NCI-H446 treated with DMSO at 0.1 percent for 48 hours (cell line): ENCODE results near the gene KCNK17.
"Not testable (repeated sequence)": the region's sequence is repeated elsewhere in the genome, so short reads cannot be mapped to it uniquely, and the experiment has no call there.

Experiments
- DNase-seq: peaks from one replicate; lab custom pipeline; 2025; lab: John Stamatoyannopoulos, UW

The KCNK17 gene

GRCh38 chr6:39302011-39302410 is 12.2 kb downstream of the KCNK17 start:
- no peak for DNase-seq

- peak; percentile 61 for DNase-seq
These were observed 12.6 kb downstream of the KCNK17 start for GRCh38 chr6:39301606-39302005.

- DNase-seq, result no peak
These were observed 13.5 kb downstream of the KCNK17 start for GRCh38 chr6:39300739-39301138.

GRCh38 chr6:39298061-39298460 is 16.2 kb downstream of the KCNK17 start:
- no peak for DNase-seq

DNA sequence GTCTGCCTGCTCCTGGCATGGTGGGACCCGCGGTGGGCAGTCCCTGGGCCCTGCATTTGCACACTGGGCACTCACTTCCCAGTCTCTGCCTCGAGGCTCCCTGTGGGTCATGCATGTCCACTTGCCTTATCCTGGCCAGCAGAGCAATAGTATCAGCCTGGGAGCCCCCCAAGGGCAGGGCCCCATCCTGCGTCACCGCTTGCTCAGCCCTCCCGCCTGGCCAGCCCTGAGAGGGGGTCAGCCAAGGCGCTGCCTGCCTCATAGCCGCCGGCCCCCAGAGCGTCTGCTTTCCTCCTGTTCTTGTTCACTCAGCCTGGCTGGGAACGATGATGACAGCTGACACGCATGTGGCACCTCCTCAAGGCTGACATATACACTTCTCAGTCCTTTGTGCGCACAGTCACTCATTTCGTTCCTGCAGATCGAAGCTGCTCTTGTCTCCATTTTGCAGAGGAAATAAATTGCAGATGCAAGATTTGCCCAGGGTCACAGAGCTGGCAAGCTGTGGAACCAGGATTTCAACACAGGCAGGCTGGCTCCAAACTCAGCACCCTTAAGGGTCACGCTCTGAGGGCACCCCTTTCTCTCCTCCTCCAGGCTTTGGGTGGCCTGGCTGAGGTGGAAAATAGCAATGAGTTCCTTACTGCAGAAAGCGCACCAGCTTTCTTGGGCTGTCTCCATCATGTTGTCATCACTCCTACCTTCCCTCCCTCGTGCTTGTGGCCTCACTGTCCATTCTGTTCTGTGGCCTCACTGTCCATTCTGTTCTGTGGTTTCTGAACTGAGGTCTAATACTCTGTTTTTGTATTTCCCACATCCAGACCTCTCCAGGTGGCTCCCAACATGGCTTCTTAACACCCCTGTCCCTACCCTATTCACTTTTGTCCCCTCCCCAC is 17.2 kb downstream of the KCNK17 start:
- DNase-seq, result no peak

DNA sequence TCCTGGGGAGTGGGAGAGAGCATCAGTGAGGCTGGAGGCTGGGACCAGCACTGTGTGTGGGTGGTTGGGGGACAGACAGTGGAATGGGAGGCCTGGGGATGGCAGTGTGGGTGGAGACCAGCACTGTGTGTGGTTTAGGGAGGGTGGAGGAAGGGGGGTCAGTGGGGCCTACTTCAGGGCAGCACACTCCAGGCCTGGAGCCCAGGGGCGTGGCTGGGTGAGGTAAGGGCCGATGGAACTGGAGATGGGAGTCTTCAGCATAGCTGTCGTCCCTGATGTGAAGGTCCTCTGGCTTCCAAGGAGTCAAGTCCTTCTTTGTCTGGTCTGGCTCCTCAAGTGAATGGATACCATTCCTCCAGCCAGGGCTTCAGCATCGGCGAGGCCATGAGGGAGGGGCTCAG is 18.6 kb downstream of the KCNK17 start:
- no peak for DNase-seq

DNA sequence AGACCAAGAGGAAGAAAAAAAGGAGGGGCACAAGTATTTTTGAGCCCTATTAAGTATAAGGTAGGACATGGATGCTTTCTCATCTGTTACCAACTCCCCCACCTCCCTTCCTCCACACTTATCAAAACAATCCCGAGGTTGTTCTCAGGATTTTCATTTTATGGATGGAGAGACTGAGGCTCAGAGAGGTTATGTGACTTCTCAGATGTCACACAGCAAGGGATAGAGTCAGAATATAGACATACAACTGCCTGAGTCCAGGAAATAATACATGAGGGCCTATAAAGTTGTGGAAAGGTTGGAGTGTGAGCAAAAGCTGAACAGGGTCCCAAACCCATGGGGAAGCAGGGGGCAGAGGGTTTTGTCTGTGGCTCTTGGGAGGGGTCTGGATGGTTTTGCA is 19.3 kb downstream of the KCNK17 start:
- DNase-seq, result no peak

DNA sequence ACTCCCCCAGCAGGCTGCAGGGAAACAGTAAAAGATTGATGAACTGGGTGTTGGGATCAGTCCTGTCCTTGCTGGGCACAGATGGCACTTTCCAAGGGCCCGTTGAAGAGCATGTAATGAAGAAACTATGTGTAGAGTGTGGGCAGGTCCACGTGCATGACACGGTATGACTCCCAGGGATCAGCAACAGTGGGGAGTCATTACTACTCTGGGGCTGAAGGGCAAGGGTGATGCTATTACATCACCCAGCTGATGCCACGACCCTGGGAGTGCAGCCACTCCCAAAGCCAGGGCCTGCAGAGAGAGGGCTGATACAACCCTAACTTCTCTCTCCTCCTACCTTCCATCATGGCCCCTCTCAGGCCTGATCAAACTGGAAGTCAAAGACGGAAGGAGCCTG is 20.1 kb downstream of the KCNK17 start:
- no peak for DNase-seq

GRCh38 chr6:39292637-39293036 is 21.6 kb downstream of the KCNK17 start:
- no peak for DNase-seq

DNA sequence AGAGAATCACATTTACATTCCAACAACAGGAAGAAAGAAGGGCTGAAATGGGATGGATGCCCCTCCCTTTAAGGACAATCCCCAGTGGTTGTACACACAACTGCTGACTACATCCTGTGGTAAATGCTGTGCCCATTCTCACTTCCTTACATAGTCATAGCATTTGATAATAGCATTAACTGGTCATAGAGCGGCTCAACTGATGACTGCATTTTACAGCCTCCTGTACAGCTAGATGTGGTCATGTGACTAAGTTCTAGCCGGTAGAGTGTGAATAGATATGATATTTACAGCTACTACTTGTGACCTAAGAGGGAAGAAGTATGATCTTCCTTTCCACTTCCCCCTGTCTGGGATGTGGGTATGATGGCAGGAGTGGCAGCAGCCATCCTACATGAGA is 24.7 kb downstream of the KCNK17 start:
- DNase-seq, result no peak

DNA sequence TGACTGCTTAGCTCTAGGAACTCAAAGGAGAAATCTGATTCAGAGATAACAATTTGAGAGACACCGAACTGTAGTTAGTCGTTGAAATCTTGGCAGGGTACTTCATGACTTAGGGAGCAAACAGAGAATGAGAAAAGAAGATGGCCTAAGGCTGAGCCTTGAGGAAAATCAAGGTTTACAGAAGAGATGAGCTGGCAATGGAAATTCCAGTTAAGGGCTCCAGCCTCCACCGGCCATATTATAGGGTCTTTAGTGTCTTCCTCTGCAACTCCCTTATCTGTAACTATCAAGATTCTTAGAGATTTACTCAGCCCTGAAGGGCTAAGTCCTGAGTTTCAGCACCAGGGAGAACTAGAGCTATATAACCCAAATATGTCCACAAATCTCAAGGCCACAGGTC is 26.6 kb downstream of the KCNK17 start:
- DNase-seq, result no peak

DNA sequence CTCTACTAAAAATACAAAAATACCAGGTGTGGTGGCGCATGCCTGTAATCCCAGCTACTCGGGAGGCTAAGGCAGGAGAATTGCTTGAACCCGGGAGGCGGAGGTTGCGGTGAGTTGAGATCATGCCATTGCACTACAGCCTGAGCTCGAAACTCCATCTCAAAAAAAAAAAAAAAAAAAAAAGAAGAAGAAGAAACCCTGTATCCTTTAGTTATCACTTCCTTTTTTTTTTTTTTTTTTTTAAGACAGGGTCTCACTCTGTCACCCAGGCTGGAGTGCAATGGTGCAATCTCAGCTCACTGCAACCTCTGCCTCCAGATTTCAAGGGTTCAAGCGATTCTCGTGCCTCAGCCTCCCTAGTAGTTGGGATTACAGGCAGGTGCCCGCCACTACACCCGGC is 27.6 kb downstream of the KCNK17 start:
- DNase-seq, result not testable (repeated sequence)

- DNase-seq, result no peak
These were observed 31.4 kb downstream of the KCNK17 start for GRCh38 chr6:39282774-39283173.

GRCh38 chr6:39281312-39281980 is 32.8 kb downstream of the KCNK17 start:
- DNase-seq, result no peak

DNA sequence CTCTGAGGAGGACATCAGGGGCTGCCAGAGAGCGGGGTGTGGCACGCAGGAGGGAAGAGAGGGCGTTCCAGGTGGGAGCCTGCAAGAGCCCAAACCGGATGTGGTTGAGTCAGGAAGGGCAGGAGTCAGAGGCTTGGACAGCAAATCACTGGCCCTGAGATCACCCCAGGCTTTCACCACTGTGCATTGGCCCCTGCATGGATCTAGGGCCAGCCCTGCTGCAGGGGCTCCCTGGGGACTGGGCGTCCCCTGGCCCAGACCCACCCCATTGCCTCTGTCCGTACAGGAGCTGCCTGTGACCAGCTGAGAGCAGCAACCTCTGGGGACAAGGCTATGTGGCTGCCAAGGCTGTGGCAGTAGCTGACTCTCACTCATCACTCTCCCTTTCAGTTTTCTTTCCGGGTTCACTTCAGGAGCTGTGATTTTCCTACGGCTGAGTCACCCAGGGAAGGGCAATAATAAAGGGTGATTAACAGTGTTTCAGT is 33.9 kb downstream of the KCNK17 start:
- no peak for DNase-seq

GRCh38 chr6:39279539-39279938 is 34.7 kb downstream of the KCNK17 start:
- DNase-seq, result no peak

- DNase-seq, result no peak
These were observed 37.7 kb downstream of the KCNK17 start for GRCh38 chr6:39276379-39276995.

- no peak for DNase-seq
These were observed 39.3 kb downstream of the KCNK17 start for GRCh38 chr6:39274903-39275302.

DNA sequence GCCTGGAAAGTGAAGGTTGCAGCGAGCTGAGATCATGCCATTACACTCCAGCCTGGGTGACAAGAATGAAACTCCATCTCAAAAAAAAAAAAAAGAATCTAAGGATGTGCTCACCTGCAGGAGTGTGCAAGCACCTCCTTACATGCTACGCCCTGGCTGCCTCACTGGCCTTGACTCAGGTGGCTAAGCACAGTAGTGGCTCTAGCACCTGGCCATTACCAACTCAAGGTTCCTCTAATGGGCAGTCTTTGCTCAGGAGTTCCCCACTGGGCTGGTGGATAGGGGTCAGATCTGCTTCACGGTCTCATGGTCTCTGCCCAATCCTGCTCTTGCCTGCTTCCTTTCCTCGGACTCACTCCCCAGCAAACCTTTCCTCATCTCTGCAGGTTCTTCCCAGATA is 39.7 kb downstream of the KCNK17 start:
- DNase-seq, result no peak

GRCh38 chr6:39273406-39273821 is 40.8 kb downstream of the KCNK17 start:
- no peak for DNase-seq

GRCh38 chr6:39269961-39270360 is 44.3 kb downstream of the KCNK17 start:
- no peak for DNase-seq

DNA sequence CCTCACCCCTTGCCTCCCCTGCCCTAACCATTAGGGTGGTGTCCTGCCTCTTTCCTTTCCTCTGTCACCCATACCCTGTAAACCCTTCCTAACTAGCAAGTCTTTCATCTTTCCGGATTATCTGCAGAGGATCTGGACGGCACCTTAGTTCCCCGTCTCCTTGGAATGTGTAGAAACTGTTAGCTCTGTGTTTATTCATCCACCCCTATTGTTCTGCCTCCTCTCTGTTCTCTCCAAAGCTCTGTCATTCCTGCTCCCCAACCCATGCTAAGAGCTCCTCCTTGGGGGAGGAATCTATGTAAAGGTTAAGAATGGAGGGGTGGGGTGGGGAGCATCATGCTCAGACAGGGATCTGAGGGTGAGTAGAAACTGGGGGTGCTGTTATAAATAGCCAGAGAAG is 45.5 kb downstream of the KCNK17 start:
- DNase-seq, result no peak

- DNase-seq, result no peak
These were observed 46.0 kb downstream of the KCNK17 start for GRCh38 chr6:39268171-39268570.
